ENCODE results near the gene RPL18A.

The RPL18A gene

DNA sequence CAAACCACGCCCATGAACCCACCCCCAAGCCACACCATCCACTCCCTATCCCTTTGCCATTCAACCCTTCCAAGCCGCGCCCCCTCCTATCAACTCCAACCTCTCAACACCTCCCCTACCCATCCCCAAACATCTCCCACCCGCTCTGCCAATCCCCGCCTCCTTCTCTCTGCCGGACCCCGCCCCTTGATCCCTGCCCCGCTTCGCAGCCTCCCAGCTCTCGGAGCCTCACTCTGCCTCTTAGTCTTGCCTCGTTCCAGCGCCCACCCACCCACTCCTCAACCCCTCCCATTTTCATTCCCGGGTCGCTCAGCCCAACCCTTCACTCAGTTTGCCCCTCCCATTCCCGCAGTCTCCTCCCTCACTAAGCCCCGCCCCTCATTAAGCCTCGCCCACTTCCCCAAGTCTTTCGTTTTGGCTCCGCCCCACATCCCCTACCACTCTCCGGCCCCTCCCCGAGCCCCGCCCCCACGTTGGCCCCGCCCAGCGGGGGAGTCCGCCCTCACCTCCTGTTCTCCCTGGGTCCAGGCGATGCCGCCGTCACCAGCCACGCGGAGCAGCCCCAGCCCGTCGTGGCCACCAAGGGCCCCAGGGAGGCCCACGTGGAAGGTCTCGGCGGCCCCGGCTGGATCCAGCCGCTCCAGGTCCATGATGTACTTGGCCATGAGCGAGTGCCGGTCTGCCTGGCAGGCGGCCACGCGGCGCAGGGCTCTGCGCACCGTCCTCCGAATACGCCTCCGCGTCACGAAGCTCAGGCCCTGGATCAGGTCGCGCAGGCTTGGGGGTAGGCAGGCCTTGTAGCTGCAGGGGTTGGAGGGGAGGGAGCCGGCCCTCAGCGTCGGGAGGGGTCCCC is 17.7 kb upstream of the RPL18A start:
- H3K27ac ChIP-seq (replicated peaks) = no peak overlapping the region
- no peak for TF ChIP-seq SPI1 (IDR thresholded peaks at IDR 0.05; ENCODE audit: borderline replicate concordance, low read depth)
- no peak for TF ChIP-seq GABPA (IDR thresholded peaks at IDR 0.05; ENCODE audit: low read depth)
- TF ChIP-seq, protein P1, sequence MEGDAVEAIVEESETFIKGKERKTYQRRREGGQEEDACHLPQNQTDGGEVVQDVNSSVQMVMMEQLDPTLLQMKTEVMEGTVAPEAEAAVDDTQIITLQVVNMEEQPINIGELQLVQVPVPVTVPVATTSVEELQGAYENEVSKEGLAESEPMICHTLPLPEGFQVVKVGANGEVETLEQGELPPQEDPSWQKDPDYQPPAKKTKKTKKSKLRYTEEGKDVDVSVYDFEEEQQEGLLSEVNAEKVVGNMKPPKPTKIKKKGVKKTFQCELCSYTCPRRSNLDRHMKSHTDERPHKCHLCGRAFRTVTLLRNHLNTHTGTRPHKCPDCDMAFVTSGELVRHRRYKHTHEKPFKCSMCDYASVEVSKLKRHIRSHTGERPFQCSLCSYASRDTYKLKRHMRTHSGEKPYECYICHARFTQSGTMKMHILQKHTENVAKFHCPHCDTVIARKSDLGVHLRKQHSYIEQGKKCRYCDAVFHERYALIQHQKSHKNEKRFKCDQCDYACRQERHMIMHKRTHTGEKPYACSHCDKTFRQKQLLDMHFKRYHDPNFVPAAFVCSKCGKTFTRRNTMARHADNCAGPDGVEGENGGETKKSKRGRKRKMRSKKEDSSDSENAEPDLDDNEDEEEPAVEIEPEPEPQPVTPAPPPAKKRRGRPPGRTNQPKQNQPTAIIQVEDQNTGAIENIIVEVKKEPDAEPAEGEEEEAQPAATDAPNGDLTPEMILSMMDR (IDR thresholded peaks at IDR 0.05; ENCODE audit: insufficient read depth, low read length) = no peak
- TF ChIP-seq, protein P2, sequence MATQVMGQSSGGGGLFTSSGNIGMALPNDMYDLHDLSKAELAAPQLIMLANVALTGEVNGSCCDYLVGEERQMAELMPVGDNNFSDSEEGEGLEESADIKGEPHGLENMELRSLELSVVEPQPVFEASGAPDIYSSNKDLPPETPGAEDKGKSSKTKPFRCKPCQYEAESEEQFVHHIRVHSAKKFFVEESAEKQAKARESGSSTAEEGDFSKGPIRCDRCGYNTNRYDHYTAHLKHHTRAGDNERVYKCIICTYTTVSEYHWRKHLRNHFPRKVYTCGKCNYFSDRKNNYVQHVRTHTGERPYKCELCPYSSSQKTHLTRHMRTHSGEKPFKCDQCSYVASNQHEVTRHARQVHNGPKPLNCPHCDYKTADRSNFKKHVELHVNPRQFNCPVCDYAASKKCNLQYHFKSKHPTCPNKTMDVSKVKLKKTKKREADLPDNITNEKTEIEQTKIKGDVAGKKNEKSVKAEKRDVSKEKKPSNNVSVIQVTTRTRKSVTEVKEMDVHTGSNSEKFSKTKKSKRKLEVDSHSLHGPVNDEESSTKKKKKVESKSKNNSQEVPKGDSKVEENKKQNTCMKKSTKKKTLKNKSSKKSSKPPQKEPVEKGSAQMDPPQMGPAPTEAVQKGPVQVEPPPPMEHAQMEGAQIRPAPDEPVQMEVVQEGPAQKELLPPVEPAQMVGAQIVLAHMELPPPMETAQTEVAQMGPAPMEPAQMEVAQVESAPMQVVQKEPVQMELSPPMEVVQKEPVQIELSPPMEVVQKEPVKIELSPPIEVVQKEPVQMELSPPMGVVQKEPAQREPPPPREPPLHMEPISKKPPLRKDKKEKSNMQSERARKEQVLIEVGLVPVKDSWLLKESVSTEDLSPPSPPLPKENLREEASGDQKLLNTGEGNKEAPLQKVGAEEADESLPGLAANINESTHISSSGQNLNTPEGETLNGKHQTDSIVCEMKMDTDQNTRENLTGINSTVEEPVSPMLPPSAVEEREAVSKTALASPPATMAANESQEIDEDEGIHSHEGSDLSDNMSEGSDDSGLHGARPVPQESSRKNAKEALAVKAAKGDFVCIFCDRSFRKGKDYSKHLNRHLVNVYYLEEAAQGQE (IDR thresholded peaks at IDR 0.05; ENCODE audit: insufficient replicate concordance, low read depth) = no peak
- TF ChIP-seq POLR2AphosphoS5 (IDR thresholded peaks at IDR 0.05; ENCODE audit: low read depth) = no peak
- DNase-seq (ENCODE audit: low read depth in 1 of 2, low spot score in 1 of 2) = no peak
- no peak overlapping the region for H3K4me3 ChIP-seq (replicated peaks; ENCODE audit: insufficient read depth, low read length)
- no peaks in the 10 kb centered on the region for H3K27me3 ChIP-seq (ENCODE audit: insufficient read depth, poor library complexity, severe bottlenecking)

DNA sequence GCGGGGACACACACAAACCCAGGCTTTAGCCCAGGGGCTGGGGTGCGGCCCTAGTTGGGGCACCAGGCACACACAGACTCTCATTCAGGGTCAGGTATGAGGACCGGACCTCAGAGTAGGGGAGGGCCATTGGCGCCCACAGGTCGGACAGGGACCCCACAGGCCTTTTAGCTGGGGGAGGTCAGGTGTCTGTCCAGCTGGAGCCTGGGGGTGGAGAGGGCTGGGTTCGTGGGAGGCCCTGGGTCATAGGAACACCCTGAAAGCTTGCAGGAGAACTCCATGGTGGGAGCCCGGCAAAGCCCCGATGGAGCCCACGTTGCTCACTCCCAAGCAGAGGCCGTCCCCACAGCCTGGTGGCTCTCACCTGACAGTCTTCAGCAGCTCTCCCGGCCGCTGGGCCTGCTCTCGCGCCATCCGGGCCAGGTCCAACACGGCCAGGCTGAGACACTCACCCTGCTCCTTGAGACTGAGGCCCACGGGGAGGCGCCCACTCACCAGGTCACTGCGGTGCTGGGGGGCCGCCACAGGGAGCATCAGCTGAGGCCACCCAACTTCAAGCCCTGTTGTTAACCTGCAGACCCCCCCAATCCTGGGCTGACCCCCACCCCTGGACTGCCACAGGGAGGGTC is 16.9 kb upstream of the RPL18A start:
- TF ChIP-seq GABPA (IDR thresholded peaks at IDR 0.05; ENCODE audit: low read depth) (no peak), SPI1 (IDR thresholded peaks at IDR 0.05; ENCODE audit: borderline replicate concordance, low read depth) (no peak), POLR2AphosphoS5 (IDR thresholded peaks at IDR 0.05; ENCODE audit: low read depth) (no peak)
- TF ChIP-seq, protein P2 (IDR thresholded peaks at IDR 0.05; ENCODE audit: insufficient replicate concordance, low read depth) = no peak
- TF ChIP-seq, protein P1 (IDR thresholded peaks at IDR 0.05; ENCODE audit: insufficient read depth, low read length) = no peak
- Histone ChIP-seq H3K27me3 (ENCODE audit: insufficient read depth, poor library complexity, severe bottlenecking) (no peaks in the 10 kb centered on the region), H3K4me3 (replicated peaks; ENCODE audit: insufficient read depth, low read length) (no peak overlapping the region), H3K27ac (replicated peaks) (no peak overlapping the region)
- no peak for DNase-seq (ENCODE audit: low read depth in 1 of 2, low spot score in 1 of 2)

DNA sequence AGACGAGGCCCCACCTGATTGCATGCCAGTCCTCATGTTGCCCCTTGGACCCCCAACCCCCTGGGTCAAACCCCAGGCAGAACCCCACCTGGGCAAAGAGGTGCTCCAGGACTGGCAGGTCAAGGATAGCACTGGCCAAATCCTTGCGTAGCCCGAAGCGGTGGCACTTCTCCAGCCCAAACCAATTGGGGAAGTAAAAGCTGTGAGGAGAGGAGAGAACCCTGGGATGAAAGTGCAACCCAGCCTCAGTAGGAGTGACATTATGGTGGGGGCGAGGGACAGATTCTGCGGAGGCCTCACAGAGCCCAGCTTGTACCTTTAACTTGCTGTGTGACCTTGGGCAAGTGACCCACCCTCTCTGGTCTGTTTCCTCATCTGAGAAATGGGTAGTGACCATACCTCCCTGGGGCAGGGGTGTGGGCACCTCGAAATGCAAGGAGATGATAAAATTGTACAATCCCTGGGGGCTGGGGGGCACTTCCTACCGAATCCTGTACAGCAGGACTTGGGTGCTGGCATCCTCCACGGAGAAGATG is 16.4 kb upstream of the RPL18A start:
- Histone ChIP-seq H3K27me3 (ENCODE audit: insufficient read depth, poor library complexity, severe bottlenecking) (no peaks in the 10 kb centered on the region), H3K4me3 (replicated peaks; ENCODE audit: insufficient read depth, low read length) (no peak overlapping the region)

More for the DNA sequence above, 16.4 kb upstream of the RPL18A start:
- no peak for DNase-seq (ENCODE audit: low read depth in 1 of 2, low spot score in 1 of 2)
- no peak overlapping the region for H3K27ac ChIP-seq (replicated peaks)
- TF ChIP-seq POLR2AphosphoS5 (IDR thresholded peaks at IDR 0.05; ENCODE audit: low read depth) (no peak), GABPA (IDR thresholded peaks at IDR 0.05; ENCODE audit: low read depth) (no peak), SPI1 (IDR thresholded peaks at IDR 0.05; ENCODE audit: borderline replicate concordance, low read depth) (no peak)
- TF ChIP-seq, protein P1 (IDR thresholded peaks at IDR 0.05; ENCODE audit: insufficient read depth, low read length) = no peak
- TF ChIP-seq, protein P2 (IDR thresholded peaks at IDR 0.05; ENCODE audit: insufficient replicate concordance, low read depth) = no peak
